Hindlimb muscle (tissue), 1 donor: ENCODE measurements around the gene CAMSAP1. TPM values are rescaled to one million over a fixed set of nuclear protein-coding genes. Genes with fewer than 3 reads are reported as not detected.

Source experiments
- DNase-seq: peaks from one replicate; pipeline ENCODE4 v3.0.0-alpha.2; 2013
- polyA plus RNA-seq: library from polyadenylated mRNA; unstranded; fragments of 120-200 nt; gene quantifications from one replicate; pipeline ENCODE4 v1.2.1, GENCODE V29; 2013; ENCODE audit not compliant: insufficient read length

Gene CAMSAP1
- polyA plus RNA-seq, 1 donor: 29.0 TPM

- no peak for DNase-seq
These were observed 78.7 kb downstream of the CAMSAP1 start for GRCh38 chr9:135828656-135829055.

- no peak for DNase-seq
These were observed 79.3 kb downstream of the CAMSAP1 start for GRCh38 chr9:135827866-135828580.

GRCh38 chr9:135827301-135827700 lies 80.0 kb downstream of the CAMSAP1 start:
- no peak for DNase-seq

GRCh38 chr9:135826188-135826545 lies 81.2 kb downstream of the CAMSAP1 start:
- DNase-seq: no peak

GRCh38 chr9:135825435-135826187 lies 81.7 kb downstream of the CAMSAP1 start:
- DNase-seq: no peak

- no peak for DNase-seq
These were observed 84.3 kb downstream of the CAMSAP1 start for GRCh38 chr9:135823036-135823435.

GRCh38 chr9:135822374-135822755 lies 85.0 kb downstream of the CAMSAP1 start:
- no peak for DNase-seq

GRCh38 chr9:135821733-135822373 lies 85.5 kb downstream of the CAMSAP1 start:
- DNase-seq: no peak

- no peak for DNase-seq
These were observed 86.2 kb downstream of the CAMSAP1 start for GRCh38 chr9:135821116-135821515.

- DNase-seq: no peak
These were observed 86.7 kb downstream of the CAMSAP1 start for GRCh38 chr9:135820661-135821060.

- DNase-seq: no peak
These were observed 87.4 kb downstream of the CAMSAP1 start for GRCh38 chr9:135819905-135820304.

GRCh38 chr9:135818718-135819475 lies 88.4 kb downstream of the CAMSAP1 start:
- no peak for DNase-seq

- DNase-seq: no peak
These were observed 89.2 kb downstream of the CAMSAP1 start for GRCh38 chr9:135817951-135818717.

- no peak for DNase-seq
These were observed 90.7 kb downstream of the CAMSAP1 start for GRCh38 chr9:135816651-135816970.

- DNase-seq: no peak
These were observed 91.3 kb downstream of the CAMSAP1 start for GRCh38 chr9:135815830-135816650.

- DNase-seq: no peak
These were observed 91.9 kb downstream of the CAMSAP1 start for GRCh38 chr9:135815413-135815812.

GRCh38 chr9:135814421-135815095 lies 92.8 kb downstream of the CAMSAP1 start:
- no peak for DNase-seq

GRCh38 chr9:135813671-135814290 lies 93.6 kb downstream of the CAMSAP1 start:
- DNase-seq: no peak

GRCh38 chr9:135812961-135813360 lies 94.4 kb downstream of the CAMSAP1 start:
- DNase-seq: no peak

- no peak for DNase-seq
These were observed 95.5 kb downstream of the CAMSAP1 start for GRCh38 chr9:135811801-135812200.
